ENCODE data around the gene NOD1.

Gene NOD1

DNA sequence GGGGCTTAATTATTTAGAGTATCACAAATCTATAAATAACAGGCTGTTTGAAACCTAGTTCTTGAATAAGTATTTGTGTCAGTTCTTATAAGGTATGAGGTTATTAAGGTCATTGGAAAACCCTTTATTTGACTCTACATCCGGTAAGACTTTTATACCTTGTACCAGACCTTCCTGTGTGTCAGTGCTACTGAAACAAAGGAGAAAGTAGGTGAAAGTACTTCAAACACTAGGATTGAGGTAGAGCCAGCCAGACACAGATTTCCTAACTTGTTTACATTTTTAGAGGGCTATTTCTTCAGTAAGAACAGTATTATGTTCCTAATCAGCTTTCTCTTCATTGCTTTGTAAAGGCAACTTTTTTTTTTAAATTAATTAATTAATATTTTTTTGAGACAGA, 100.3 kb downstream of the NOD1 start:
- H3K4me3 ChIP-seq (replicated peaks; ENCODE audit: insufficient read depth, low read length) = no peak overlapping the region
- no peak for DNase-seq (ENCODE audit: low read depth in 1 of 2, low spot score in 1 of 2)
- H3K27me3 ChIP-seq (ENCODE audit: insufficient read depth, poor library complexity, severe bottlenecking) = no peaks in the 10 kb centered on the region
- H3K27ac ChIP-seq (replicated peaks) = no peak overlapping the region
- TF ChIP-seq POLR2AphosphoS5 (IDR thresholded peaks at IDR 0.05; ENCODE audit: low read depth) (no peak), GABPA (IDR thresholded peaks at IDR 0.05; ENCODE audit: low read depth) (no peak), SPI1 (IDR thresholded peaks at IDR 0.05; ENCODE audit: borderline replicate concordance, low read depth) (no peak)
- TF ChIP-seq, protein P1, sequence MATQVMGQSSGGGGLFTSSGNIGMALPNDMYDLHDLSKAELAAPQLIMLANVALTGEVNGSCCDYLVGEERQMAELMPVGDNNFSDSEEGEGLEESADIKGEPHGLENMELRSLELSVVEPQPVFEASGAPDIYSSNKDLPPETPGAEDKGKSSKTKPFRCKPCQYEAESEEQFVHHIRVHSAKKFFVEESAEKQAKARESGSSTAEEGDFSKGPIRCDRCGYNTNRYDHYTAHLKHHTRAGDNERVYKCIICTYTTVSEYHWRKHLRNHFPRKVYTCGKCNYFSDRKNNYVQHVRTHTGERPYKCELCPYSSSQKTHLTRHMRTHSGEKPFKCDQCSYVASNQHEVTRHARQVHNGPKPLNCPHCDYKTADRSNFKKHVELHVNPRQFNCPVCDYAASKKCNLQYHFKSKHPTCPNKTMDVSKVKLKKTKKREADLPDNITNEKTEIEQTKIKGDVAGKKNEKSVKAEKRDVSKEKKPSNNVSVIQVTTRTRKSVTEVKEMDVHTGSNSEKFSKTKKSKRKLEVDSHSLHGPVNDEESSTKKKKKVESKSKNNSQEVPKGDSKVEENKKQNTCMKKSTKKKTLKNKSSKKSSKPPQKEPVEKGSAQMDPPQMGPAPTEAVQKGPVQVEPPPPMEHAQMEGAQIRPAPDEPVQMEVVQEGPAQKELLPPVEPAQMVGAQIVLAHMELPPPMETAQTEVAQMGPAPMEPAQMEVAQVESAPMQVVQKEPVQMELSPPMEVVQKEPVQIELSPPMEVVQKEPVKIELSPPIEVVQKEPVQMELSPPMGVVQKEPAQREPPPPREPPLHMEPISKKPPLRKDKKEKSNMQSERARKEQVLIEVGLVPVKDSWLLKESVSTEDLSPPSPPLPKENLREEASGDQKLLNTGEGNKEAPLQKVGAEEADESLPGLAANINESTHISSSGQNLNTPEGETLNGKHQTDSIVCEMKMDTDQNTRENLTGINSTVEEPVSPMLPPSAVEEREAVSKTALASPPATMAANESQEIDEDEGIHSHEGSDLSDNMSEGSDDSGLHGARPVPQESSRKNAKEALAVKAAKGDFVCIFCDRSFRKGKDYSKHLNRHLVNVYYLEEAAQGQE (IDR thresholded peaks at IDR 0.05; ENCODE audit: insufficient replicate concordance, low read depth) = no peak
